Activated gamma-delta T cell (primary cell): ENCODE data around the gene CHM.
"Not testable (repeated sequence)": the region's sequence is repeated elsewhere in the genome, so short reads cannot be mapped to it uniquely, and the experiment has no call there.

ENCODE experiments used
- DNase-seq: peaks from one replicate; lab custom pipeline; 2025; lab: John Stamatoyannopoulos, UW

CHM gene

DNA sequence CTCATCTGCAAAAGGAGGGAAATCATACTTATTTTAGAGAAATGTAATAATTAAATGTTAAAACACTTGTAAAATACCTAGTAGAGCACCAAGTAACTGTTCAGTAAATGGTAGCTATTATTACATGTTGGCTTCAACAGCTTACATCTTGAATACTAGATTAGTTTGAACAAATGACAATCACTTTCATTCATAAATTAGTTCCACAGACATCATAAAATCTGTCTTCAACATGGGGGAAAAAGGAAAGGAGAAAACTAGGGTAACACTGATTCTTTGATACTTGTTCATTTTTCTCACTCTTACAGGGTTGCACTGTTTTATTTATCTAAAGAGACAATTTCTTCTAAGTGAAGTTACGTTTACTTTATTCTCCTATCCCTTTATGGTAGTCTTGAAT lies 51.7 kb downstream of the CHM start:
- no peak for DNase-seq

GRCh38 chrX:85994797-85995196 lies 52.6 kb downstream of the CHM start:
- DNase-seq, result no peak

DNA sequence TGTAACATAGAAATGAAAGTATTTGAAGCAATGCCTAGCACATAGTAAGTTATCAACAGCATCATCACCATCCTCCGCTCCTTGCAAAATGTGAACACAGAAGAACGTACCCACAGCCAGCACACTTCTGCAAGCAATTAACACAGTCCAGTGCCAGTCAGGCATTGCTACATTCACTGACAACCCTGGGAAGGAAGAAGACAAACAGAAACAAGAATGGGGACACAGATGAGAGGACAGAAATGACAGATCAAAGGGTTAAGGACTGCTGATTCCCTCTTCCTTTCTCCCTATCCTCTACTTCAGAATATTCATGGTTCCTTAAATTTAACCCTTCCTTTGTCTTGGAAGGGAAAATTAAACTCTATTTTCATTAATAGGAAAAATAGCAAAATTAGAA lies 53.1 kb downstream of the CHM start:
- DNase-seq, result no peak

- DNase-seq, result no peak
Observed at GRCh38 chrX:85993539-85994197, 53.7 kb downstream of the CHM start.

GRCh38 chrX:85992811-85993229 lies 54.5 kb downstream of the CHM start:
- DNase-seq, result no peak

GRCh38 chrX:85988353-85988752 lies 59.0 kb downstream of the CHM start:
- no peak for DNase-seq

- no peak for DNase-seq
Observed at GRCh38 chrX:85980286-85980685, 67.1 kb downstream of the CHM start.

- DNase-seq, result no peak
Observed at GRCh38 chrX:85977218-85977617, 70.1 kb downstream of the CHM start.

DNA sequence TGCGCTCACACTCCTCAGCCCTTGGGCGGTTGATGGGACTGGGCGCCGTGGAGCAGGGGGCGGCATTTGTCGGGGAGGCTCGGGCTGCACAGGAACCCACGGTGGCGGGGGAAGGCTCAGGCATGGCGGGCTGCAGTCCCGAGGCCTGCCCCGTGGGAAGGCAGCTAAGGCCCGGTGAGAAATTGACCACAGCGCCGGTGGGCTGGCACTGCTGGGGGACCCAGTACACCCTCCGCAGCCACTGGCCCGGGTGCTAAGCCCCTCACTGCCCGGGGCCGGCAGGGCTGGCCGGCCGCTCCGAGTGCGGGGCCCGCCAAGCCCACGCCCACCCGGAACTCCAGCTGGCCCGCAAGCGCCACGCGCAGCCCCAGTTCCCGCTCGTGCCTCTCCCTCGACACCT lies 75.0 kb downstream of the CHM start:
- peak; percentile 9 for DNase-seq

DNA sequence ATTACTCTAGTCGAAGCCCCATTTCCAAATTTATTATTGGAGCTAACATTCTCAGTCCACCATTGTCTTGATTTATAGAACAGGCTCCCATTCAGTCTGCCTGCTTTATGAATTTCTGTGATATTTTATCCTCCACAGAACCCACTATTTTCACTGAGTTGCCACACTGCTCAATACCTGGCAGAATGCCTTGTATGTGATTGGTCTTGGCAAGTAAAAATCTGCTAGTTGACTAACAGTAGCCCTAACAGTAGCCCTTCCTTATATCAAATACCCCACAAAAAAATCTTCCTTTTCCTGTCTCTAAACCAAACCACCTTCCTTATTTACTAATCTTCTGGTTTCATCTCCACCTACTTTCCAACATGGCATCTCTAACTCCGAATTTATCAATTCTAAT lies 82.6 kb downstream of the CHM start:
- DNase-seq, result no peak

DNA sequence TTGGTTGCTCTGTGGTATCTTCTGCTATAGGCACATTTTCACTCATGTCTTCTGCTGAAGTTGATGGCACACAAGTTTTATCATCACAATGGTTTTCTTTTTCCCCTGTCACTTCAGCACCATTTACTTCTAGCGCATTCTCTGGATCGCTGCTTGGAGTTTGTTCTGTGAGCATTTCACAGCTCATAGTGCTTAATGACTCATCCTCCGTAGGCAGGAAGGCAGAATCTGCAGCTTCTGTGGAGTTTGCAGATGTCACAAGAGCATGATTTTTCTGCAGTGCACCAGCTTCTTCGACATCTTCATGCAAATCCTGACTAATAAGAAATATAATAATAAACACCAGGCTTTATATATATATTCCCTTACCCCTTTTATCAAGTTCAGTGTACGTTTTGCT lies 83.6 kb downstream of the CHM start:
- DNase-seq, result no peak

- DNase-seq, result no peak
Observed at GRCh38 chrX:85955510-85955909, 91.8 kb downstream of the CHM start.

DNA sequence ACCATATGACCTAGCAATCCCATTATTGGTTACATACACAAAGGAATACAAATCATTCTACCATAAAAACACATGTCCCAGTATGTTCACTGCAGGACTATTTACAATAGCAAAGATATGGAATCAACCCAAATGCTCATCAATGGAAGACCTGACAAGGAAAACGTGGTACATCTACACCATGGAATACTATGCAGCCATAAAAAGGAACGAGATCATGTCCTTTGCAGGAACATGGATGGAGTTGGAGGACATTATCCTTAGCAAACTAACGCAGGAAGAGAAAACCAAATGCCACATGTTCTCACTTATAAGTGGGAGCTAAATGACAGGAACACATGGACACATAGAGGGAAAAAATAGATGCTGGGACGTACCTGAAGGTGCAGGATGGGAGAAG lies 102.6 kb downstream of the CHM start:
- DNase-seq, result not testable (repeated sequence)

- no peak for DNase-seq
Observed at GRCh38 chrX:85941275-85941674, 106.1 kb downstream of the CHM start.

DNA sequence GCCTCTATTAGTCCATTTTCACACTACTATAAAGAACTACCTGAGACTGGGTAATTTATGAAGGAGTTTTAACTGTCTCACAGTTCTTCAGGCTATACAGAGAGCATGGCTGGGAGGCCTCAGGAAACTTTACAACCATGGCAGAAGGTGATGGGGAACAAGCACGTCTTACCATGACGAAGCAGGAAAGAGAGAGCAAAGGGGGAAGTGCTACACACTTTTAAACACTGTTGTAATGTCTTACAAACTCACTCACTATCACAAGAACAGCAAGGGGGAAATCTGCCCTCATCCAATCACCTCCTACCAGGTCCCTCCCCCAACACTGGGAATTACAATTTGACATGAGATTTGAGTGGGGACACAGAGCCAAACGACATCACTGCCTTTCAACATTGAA lies 107.4 kb downstream of the CHM start:
- DNase-seq, result not testable (repeated sequence)

GRCh38 chrX:85934399-85934798 lies 113.0 kb downstream of the CHM start:
- DNase-seq, result not testable (repeated sequence)

DNA sequence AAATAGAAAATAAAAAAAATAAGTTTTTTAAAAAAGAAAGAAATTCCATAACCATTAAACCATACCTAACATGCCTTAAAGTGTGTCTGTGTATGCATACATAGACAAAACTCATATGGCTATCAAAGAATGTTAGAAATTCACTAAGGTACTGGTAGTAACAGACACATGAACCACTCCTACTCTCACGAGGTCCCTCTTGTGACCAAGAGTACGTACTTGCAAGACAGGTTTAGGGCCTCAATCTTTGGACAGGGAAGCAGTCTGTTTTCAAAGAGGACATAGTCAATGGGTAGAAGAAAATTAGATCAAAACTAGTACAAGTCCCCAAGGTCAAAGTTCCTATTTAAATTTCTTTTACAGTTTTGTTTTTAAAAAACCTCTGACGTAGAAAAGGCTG lies 117.3 kb downstream of the CHM start:
- DNase-seq, result no peak

DNA sequence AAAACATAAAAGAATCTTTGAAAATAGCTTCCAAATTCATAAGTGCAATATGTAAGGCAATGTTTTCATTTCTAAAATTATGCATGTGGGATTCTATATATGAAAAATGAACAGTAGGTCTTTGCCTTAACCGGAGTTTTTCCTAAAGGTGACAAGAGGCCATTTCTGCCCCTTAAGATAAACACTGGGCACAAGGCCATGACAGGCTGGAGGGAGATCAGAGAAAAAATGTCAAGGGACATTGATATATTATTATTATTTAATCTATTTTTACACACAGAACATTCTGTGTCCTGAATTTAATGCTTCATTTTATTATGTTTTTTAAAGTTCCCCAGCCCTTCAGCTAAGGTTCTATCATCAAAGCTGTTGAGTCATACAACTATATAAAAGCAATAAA lies 118.8 kb downstream of the CHM start:
- no peak for DNase-seq

- DNase-seq, result no peak
Observed at GRCh38 chrX:85927740-85928139, 119.6 kb downstream of the CHM start.

GRCh38 chrX:85922821-85923220 lies 124.5 kb downstream of the CHM start:
- no peak for DNase-seq

- not testable (repeated sequence) for DNase-seq
Observed at GRCh38 chrX:85916656-85917280, 130.6 kb downstream of the CHM start.

GRCh38 chrX:85914431-85914830 lies 132.9 kb downstream of the CHM start:
- DNase-seq, result no peak

GRCh38 chrX:85907316-85907715 lies 140.0 kb downstream of the CHM start:
- DNase-seq, result no peak

DNA sequence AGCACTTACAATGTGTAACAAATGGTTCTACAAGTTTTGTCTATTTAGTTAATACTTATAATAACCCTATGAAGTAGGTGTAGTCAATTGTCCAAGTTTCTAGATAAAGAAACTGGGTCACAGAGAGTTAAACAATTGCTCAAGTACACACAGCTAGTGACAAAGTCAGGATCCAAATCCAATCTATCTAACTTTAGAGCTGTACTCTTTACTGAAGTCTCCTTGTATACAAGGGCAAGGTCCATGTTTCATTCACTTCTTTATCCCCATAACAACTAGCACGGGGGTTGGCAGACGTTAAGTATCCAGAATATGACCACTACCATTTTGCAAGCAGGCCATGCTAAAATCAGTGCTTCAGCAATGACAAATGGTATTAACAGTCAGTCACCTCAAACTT lies 141.0 kb downstream of the CHM start:
- DNase-seq, result no peak
